IPS-18c (cell line): ENCODE results near the gene CHML.

ENCODE experiments used
- H3K4me3 ChIP-seq: 2 replicates; pipeline ENCODE4 v1.7.0; 2013; ENCODE audit warnings: low read depth, mild to moderate bottlenecking, low read length, moderate library complexity; ENCODE audit not compliant: insufficient read depth
- H3K9me3 ChIP-seq: one replicate; pipeline ENCODE4 v1.6.1; 2013; ENCODE audit warnings: mild to moderate bottlenecking, low read length, moderate library complexity; ENCODE audit not compliant: control insufficient read depth, insufficient read depth

Gene CHML

GRCh38 chr1:241635556-241636152, 4.5 kb downstream of the CHML start:
- H3K9me3 ChIP-seq: no peaks in the 10 kb centered on the region
- H3K4me3 ChIP-seq: no peak overlapping the region

GRCh38 chr1:241632987-241633386, 7.2 kb downstream of the CHML start:
- no peaks in the 10 kb centered on the region for H3K9me3 ChIP-seq

GRCh38 chr1:241631674-241632073, 8.5 kb downstream of the CHML start:
- H3K4me3 ChIP-seq: no peak overlapping the region
- no peaks in the 10 kb centered on the region for H3K9me3 ChIP-seq

More at GRCh38 chr1:241632987-241633386, 7.2 kb downstream of the CHML start:
- no peak overlapping the region for H3K4me3 ChIP-seq

DNA sequence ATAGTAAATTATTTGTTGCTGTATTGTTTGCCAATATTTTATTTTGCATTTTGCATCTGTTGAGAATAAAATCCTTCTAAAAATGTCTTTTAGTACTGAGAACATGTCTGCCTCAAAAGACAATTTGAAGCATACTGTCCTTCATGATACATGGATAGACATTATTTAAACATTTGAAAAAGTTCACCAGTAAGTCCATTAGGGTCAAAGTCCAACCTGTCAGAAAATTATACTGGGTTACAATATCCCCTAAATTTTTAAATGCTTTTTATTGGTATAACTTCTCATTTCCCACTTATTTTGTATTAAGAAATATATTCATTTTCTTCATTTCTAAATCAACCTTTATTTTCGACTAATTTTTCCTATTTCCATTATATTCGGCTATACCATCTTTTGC, 9.3 kb downstream of the CHML start:
- H3K4me3 ChIP-seq: no peak overlapping the region
- H3K9me3 ChIP-seq: no peaks in the 10 kb centered on the region

- no peak overlapping the region for H3K4me3 ChIP-seq
Observed at GRCh38 chr1:241630476-241630875, 9.7 kb downstream of the CHML start.

DNA sequence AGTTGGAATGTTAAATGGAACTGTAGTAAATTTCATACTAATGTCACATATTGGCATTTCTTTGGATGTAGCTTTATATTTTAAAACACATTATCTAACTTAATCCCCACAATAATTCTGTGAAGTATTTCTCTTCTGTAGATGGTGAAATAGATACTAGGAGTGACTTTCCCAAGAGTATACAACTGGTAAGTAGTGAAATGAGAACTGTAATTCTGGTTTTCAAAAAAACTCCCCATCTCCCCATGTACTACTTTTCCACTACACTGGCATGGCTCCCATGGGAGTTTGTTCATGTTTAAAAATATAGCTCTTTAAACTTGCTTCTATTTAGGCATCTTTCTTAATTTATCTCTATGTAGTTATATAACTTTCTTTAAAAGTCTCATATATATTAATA, 10.2 kb downstream of the CHML start:
- no peak overlapping the region for H3K4me3 ChIP-seq
- no peaks in the 10 kb centered on the region for H3K9me3 ChIP-seq

More at GRCh38 chr1:241630476-241630875, 9.7 kb downstream of the CHML start:
- H3K9me3 ChIP-seq: no peaks in the 10 kb centered on the region

DNA sequence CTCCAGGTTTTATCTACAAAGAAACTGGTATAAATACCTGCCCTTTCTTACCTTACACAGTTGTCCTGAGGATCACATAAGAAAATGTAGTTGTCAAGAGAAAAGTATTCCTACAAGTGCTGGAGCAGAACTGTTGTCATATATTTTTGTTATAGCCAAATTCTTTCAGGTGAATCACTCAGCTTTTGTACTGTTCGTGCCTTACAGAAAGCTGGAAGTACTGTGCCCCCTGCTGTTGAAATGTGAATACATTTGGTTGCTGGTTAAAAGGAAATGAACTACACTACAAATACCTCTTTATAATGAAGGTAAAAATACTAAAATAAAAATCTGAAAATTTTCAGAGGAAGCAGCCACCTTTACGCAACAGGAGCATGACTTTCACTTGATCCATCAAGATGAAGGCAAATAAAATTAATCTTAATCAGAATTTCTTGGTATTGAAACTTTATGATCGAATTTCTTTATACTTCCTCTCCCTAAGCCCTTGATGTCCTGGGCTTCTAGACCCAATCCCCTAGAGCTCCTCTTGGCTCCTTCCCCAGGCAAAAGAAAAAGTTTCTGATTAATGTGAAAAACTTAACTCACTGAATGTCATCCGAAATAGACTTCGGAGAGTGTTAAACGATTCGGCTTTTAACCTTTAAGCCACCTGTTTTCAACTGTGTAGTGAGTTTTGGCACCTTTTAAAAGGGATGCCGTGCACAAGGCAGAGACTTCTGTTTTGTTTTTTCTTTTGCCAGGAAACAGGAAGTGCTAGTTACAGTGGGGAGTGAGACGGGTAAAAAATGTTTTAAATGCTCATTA, 12.5 kb downstream of the CHML start:
- Histone ChIP-seq H3K4me3 (no peak overlapping the region), H3K9me3 (no peaks in the 10 kb centered on the region)

- Histone ChIP-seq H3K4me3 (no peak overlapping the region), H3K9me3 (no peaks in the 10 kb centered on the region)
Observed at GRCh38 chr1:241624935-241625334, 15.2 kb downstream of the CHML start.

GRCh38 chr1:241622669-241623068, 17.5 kb downstream of the CHML start:
- Histone ChIP-seq H3K9me3 (no peaks in the 10 kb centered on the region), H3K4me3 (no peak overlapping the region)

- Histone ChIP-seq H3K9me3 (no peaks in the 10 kb centered on the region), H3K4me3 (no peak overlapping the region)
Observed at GRCh38 chr1:241617426-241617825, 22.7 kb downstream of the CHML start.

DNA sequence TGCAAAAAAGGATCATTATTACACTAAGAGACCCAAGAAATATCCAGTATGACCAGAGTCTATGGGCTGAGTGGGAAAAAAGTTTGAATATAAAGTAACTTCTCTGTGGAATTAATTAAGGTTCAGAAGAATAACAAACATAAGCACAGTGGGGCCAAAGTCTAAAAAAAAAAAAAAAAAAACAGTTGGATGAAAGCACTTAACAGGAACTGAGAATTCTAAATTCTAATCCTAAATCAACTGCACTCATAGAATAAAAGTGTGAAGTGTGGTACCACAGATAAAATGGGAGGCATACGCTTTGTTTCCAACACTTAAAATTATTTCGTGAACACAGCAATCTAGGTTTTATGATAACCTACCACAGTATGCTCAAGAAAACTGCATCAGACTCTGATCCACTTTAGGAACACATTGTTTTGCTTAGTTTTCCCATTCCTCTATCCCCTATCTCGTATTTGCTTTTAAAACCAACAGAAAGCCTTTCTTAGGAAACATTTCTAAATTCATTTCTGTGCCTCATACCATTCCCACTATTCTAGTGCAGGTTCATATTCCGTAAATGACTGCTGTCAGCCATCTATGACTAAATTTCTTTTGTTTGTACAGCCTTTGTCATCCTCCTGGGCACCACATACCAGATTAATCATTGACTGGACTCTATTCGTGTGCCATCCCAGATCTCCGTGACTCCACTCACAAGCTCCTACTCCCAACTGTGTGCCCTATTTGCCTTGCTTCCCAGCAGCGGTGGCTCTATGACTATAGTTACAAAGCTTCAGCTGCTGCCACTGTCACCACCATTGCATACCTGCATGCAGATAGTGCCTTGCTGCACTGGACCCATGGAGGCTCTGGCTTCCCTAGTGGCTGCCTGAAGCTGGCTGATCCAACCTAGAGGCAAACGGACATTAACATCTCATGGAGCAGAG, 24.9 kb downstream of the CHML start:
- Histone ChIP-seq H3K4me3 (no peak overlapping the region), H3K9me3 (no peaks in the 10 kb centered on the region)

DNA sequence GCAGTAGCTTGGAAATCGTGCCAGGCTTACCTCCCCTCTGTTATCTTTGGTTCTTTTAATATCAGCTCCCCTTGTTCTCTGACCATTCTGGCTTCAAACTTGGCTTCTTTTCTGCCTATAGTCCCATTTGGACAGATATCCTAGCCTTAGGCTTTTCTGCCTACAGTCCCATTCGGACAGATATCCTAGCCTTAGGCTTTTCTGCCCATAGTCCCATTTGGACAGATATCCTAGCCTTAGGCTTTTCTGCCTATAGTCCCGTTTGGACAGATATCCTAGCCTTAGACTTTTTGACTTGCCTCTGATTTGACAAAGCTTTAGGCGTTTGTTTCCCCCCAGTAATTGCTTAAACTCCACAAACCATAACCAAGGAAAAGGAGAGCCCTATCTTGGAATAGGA, 25.6 kb downstream of the CHML start:
- Histone ChIP-seq H3K9me3 (no peaks in the 10 kb centered on the region), H3K4me3 (no peak overlapping the region)

DNA sequence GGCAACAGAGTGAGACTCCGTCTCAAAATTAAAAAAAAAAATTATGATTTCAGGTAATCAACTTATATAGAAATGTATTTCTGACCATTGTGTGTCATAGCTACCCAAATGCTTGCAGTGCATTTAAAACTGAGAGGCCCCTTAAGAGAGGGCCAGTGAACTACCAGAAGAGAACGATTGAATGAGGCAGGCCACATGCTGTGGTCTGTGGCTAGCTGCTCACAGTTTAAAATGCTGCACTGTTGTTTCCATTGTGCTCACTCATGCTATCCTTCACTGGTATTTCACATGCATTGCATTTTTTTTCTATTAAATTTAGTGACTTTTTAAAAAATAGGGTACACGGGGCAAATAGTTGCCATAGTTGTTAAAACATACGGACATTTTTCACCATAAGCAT, 26.0 kb downstream of the CHML start:
- Histone ChIP-seq H3K9me3 (no peaks in the 10 kb centered on the region), H3K4me3 (no peak overlapping the region)

GRCh38 chr1:241612533-241613477, 27.4 kb downstream of the CHML start:
- H3K4me3 ChIP-seq: no peak overlapping the region
- no peaks in the 10 kb centered on the region for H3K9me3 ChIP-seq

DNA sequence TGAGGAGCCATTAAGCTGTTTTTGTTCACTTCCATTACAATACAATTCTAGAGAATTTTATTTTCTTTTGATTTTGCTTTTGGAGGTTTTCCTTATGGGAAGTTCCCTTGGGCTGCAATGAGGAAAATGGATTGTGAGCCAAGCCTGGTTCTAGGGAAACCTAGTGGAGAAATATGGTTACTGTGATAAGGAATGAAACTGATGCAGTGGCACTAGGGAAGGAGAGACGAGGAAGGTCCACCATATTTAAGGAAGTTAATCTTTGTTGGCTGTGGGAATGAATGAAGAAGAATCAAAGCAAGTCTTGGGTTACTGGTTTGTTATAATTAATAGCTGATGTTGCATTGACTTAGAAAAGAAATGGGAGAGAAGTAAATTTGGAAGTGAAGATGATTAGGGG, 28.4 kb downstream of the CHML start:
- H3K9me3 ChIP-seq: no peaks in the 10 kb centered on the region
- H3K4me3 ChIP-seq: no peak overlapping the region

DNA sequence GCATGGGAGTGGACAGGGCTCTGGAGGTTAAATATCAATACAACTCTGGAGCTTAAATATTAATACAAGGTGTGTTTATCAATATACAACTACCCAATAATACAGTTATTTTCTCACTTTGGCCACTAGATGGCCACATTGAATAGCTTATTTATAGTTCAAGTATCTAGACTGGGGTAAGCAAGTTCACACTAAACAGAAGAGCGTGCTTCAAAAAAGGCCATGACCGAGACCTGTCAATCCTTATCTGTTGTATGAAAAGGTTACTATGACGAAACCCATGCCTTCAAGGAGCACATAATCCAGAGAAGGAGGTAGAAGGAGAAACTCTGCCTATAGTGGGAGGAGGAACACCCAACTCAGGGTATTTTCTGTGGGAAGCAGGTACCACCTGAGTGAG, 29.1 kb downstream of the CHML start:
- Histone ChIP-seq H3K4me3 (no peak overlapping the region), H3K9me3 (no peaks in the 10 kb centered on the region)
